HCT116 (cell line): ENCODE results near the gene UBE2E1.

ENCODE experiments used
- CEBPB ChIP-seq: IDR thresholded peaks from 2 replicates; pipeline ENCODE4 v1.6.1; 2012; ENCODE audit warnings: low read depth
- EZH2 ChIP-seq: fragments of 200-600 bp; sonication (generic); IDR thresholded peaks from 2 replicates; pipeline ENCODE4 v1.6.1; 2017; ENCODE audit warnings: antibody characterized with exemption, mixed run types
- FOSL1 ChIP-seq: IDR thresholded peaks from 2 replicates; pipeline ENCODE4 v1.6.1; 2012; ENCODE audit warnings: low read depth
- JUND ChIP-seq: IDR thresholded peaks from 2 replicates; pipeline ENCODE4 v1.6.1; 2012
- POLR2A ChIP-seq: IDR thresholded peaks from 2 replicates; pipeline ENCODE4 v1.7.0; 2011; ENCODE audit warnings: borderline replicate concordance; ENCODE audit not compliant: insufficient read depth, insufficient read length; ENCODE audit errors: extremely low read depth
- POLR2AphosphoS5 ChIP-seq: IDR thresholded peaks from 2 replicates; pipeline ENCODE4 v1.6.1; 2011; ENCODE audit warnings: mild to moderate bottlenecking, low read depth, low read length, moderate library complexity
- RAD21 ChIP-seq: IDR thresholded peaks from 2 replicates; pipeline ENCODE4 v1.6.1; 2012; ENCODE audit warnings: low read depth, mild to moderate bottlenecking
- SIN3A ChIP-seq: IDR thresholded peaks from 2 replicates; pipeline ENCODE4 v1.6.1; 2012; ENCODE audit warnings: low read depth
- TCF7L2 ChIP-seq: IDR thresholded peaks from 2 replicates; pipeline ENCODE4 v1.7.0; 2011; ENCODE audit warnings: borderline replicate concordance, inconsistent platforms; ENCODE audit not compliant: insufficient read depth, insufficient read length; ENCODE audit errors: extremely low read depth
- TF ChIP-seq, protein P1 (sequence below), 3 experiments: fragments of 200-600 bp in 1 of 3; sonication (generic) in 1 of 3; IDR thresholded peaks in 2 of 3; conservative IDR thresholded peaks in 1 of 3; 2 replicates each; pipeline ENCODE4 v1.5.1; 2012 to 2017; ENCODE audit warnings: low read depth in 2 of 3, low read length in 2 of 3, antibody characterized with exemption in 1 of 3, borderline replicate concordance in 1 of 3, control low read depth in 1 of 3, mild to moderate bottlenecking in 1 of 3, mixed read lengths in 1 of 3, mixed run types in 1 of 3, moderate library complexity in 1 of 3; ENCODE audit not compliant: insufficient read depth in 1 of 3
- TF ChIP-seq, protein P2 (sequence below): IDR thresholded peaks from 2 replicates; pipeline ENCODE4 v1.6.1; 2012
- TF ChIP-seq, protein P3 (sequence below): IDR thresholded peaks from 2 replicates; pipeline ENCODE4 v1.6.1; 2012

DNA sequence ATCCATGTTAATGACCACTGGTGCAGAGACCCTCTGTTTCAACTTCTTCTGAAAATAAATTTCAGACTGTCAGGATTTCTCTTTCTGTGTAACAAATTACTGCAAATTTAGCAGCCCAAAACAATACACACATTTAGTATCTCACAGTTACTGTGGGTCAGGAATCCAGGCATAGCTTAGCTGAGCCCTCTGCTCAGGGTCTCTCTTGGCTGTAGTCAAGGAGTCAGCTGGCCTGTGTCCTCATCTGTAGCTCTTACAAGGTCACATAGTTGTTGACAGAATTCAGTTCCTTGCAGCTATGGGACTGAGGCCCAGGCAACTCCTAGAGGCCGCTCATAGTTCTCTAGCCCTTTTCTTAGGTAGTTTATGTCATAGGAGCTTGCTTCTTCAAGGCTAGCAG is 59.2 kb downstream of the UBE2E1 start:
- TF ChIP-seq SIN3A (no peak), TCF7L2 (no peak), EZH2 (no peak), FOSL1 (no peak), POLR2A (no peak), RAD21 (no peak), POLR2AphosphoS5 (no peak), CEBPB (no peak), JUND (no peak)
- TF ChIP-seq, protein P1, sequence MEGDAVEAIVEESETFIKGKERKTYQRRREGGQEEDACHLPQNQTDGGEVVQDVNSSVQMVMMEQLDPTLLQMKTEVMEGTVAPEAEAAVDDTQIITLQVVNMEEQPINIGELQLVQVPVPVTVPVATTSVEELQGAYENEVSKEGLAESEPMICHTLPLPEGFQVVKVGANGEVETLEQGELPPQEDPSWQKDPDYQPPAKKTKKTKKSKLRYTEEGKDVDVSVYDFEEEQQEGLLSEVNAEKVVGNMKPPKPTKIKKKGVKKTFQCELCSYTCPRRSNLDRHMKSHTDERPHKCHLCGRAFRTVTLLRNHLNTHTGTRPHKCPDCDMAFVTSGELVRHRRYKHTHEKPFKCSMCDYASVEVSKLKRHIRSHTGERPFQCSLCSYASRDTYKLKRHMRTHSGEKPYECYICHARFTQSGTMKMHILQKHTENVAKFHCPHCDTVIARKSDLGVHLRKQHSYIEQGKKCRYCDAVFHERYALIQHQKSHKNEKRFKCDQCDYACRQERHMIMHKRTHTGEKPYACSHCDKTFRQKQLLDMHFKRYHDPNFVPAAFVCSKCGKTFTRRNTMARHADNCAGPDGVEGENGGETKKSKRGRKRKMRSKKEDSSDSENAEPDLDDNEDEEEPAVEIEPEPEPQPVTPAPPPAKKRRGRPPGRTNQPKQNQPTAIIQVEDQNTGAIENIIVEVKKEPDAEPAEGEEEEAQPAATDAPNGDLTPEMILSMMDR (IDR thresholded peaks at IDR 0.05 in 2 of 3, conservative IDR thresholded peaks at IDR 0.05 in 1 of 3; ENCODE audit: borderline replicate concordance in 1 of 3, insufficient read depth in 1 of 3, low read depth in 2 of 3, low read length in 2 of 3): no peak
- TF ChIP-seq, protein P2, sequence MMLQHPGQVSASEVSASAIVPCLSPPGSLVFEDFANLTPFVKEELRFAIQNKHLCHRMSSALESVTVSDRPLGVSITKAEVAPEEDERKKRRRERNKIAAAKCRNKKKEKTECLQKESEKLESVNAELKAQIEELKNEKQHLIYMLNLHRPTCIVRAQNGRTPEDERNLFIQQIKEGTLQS: no peak
- TF ChIP-seq, protein P3, sequence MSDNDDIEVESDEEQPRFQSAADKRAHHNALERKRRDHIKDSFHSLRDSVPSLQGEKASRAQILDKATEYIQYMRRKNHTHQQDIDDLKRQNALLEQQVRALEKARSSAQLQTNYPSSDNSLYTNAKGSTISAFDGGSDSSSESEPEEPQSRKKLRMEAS: no peak
